Measurements from ENCODE around the gene OR8D1. TPM values are rescaled to one million over a fixed set of nuclear protein-coding genes. Genes with fewer than 3 reads are reported as not detected.
"Not testable (repeated sequence)": the region's sequence is repeated elsewhere in the genome, so short reads cannot be mapped to it uniquely, and the experiment has no call there.

Gene OR8D1
- total RNA-seq, 4 donors from 2014 or later = not detected

DNA sequence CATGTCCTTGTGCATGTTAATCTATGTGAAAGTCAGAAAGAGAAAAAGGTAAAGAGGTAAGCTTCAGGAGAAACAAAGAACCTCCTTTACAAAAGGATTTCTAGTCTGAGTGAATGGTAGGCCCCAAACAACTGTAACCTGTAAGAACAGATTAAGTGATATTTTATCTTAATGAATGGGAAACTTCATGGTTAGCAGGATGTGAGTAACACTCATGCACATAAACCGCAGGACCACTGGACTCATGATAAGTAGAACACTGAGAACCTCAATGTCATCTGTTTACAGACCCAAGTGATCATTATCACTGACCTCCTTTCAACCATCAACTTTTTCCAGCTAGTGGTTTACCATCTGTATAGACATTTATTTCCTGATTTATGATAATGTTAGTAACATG, 37.7 kb downstream of the OR8D1 start:
- DNase-seq = no peak
- no peak overlapping the region for H3K27ac ChIP-seq
- intact Hi-C loops (cut with DNase I) = no loop called here
- no peaks in the 10 kb centered on the region for H3K9me3 ChIP-seq
- 50% methylated on average over 1 of the region's 1 CpG for WGBS, 2 donors
- no peaks in the 10 kb centered on the region for H3K4me1 ChIP-seq
- no peaks in the 10 kb centered on the region for H3K27me3 ChIP-seq
- no peaks in the 10 kb centered on the region for H3K36me3 ChIP-seq
- TF ChIP-seq POLR2A (IDR thresholded peaks at IDR 0.05) = no peak
- TF ChIP-seq, protein P1, sequence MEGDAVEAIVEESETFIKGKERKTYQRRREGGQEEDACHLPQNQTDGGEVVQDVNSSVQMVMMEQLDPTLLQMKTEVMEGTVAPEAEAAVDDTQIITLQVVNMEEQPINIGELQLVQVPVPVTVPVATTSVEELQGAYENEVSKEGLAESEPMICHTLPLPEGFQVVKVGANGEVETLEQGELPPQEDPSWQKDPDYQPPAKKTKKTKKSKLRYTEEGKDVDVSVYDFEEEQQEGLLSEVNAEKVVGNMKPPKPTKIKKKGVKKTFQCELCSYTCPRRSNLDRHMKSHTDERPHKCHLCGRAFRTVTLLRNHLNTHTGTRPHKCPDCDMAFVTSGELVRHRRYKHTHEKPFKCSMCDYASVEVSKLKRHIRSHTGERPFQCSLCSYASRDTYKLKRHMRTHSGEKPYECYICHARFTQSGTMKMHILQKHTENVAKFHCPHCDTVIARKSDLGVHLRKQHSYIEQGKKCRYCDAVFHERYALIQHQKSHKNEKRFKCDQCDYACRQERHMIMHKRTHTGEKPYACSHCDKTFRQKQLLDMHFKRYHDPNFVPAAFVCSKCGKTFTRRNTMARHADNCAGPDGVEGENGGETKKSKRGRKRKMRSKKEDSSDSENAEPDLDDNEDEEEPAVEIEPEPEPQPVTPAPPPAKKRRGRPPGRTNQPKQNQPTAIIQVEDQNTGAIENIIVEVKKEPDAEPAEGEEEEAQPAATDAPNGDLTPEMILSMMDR (IDR thresholded peaks at IDR 0.05) = no peak
- no peak overlapping the region for H3K4me3 ChIP-seq

DNA sequence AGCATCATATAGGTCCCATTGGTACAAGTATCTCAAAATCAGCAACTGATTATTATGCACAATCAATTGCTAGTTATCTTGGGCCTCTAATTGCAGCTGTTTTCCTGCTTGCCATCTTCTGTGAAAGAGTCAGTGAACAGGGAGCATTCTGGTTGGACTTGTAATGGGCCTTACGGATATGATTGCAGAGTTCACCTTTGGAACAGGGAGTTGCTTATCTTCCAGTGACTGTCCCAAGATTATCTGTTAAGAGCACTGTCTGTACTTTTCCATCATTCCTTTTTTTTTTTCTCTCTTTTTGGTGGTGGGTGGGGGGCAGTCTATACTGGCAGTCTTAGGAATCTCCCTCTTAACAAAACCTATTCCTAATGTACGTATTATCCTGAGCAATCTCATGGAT, 39.7 kb downstream of the OR8D1 start:
- Histone ChIP-seq H3K9me3 (no peaks in the 10 kb centered on the region), H3K4me3 (no peak overlapping the region), H3K36me3 (no peaks in the 10 kb centered on the region), H3K4me1 (no peaks in the 10 kb centered on the region), H3K27ac (no peak overlapping the region), H3K27me3 (no peaks in the 10 kb centered on the region)
- 78 to 80% methylated on average over 2 of the region's 2 CpGs for WGBS, 2 donors
- TF ChIP-seq, protein P1 (IDR thresholded peaks at IDR 0.05) = no peak
- TF ChIP-seq POLR2A (IDR thresholded peaks at IDR 0.05) = no peak
- intact Hi-C loops (cut with DNase I) = no loop called here
- no peak for DNase-seq

DNA sequence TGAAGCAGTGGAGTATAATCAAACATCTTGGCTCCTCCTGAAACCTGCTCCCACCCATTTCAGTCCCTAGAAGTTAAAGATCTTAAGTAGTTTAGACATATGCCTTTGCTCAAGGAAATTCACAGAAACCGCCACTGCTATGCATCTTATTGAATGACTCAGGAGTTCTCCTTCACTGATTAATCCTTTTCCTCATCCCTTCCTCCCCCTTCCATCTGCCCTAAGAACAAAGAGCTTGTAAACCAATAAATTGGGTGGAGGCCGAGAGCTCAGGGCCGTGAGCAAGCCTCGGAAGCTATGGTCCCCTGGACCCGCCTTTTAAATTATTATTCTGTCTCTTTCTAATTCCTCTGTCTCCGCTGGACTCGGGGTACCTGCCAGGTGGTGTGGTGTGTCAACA, 42.9 kb downstream of the OR8D1 start:
- H3K4me1 ChIP-seq; H3K36me3 ChIP-seq; H3K4me3 ChIP-seq; H3K27me3 ChIP-seq; DNase-seq; H3K9me3 ChIP-seq; H3K27ac ChIP-seq; intact Hi-C loops (cut with DNase I): not testable (repeated sequence)
- WGBS, 2 donors = 54 to 67% methylated on average over 7 of the region's 7 CpGs

DNA sequence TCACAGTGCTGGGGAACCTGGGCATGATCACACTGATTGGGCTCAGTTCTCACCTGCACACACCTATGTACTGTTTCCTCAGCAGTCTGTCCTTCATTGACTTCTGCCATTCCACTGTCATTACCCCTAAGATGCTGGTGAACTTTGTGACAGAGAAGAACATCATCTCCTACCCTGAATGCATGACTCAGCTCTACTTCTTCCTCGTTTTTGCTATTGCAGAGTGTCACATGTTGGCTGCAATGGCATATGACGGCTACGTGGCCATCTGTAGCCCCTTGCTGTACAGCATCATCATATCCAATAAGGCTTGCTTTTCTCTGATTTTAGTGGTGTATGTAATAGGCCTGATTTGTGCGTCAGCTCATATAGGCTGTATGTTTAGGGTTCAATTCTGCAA, 48.7 kb downstream of the OR8D1 start:
- H3K36me3 ChIP-seq; H3K4me3 ChIP-seq; DNase-seq; H3K27ac ChIP-seq; H3K4me1 ChIP-seq; H3K27me3 ChIP-seq; intact Hi-C loops (cut with DNase I); H3K9me3 ChIP-seq: not testable (repeated sequence)
- 59 to 63% methylated on average over 4 of the region's 4 CpGs for WGBS, 2 donors

DNA sequence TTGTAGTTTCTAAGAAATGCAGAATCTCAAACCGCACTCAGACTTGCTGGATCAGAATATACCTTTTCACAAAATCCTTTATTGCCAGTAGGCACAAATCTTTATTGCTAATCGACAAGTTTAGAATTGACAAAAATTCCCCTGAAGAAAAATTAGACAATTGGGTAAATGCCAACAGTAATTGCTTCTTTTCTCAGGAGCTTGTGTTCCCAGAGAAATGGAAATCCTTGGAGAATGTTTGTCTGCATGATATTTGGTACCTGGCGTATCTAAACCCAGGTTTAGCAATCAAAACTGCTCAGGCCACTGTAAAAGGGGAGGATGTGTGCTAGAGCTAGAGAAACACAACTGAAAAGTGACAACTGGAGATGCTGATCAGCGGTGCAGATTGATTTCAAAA, 57.7 kb downstream of the OR8D1 start, which contains the start of gene OR8G5:
Gene OR8G5, plus strand, starts transcription at position 301 of the 400 bp plus-strand sequence. CDS start 8,556 bp downstream, outside the sequence.
- no peaks in the 10 kb centered on the region for H3K9me3 ChIP-seq
- no peaks in the 10 kb centered on the region for H3K4me1 ChIP-seq
- WGBS, 2 donors = 46 to 64% methylated on average over 4 of the region's 4 CpGs
- intact Hi-C loops (cut with DNase I) = no loop called here
- H3K27ac ChIP-seq = no peak within 1 kb of the TSS
- H3K36me3 ChIP-seq = no peaks in the 10 kb centered on the region
- no peak within 1 kb of the TSS for H3K4me3 ChIP-seq
- H3K27me3 ChIP-seq = no peaks in the 10 kb centered on the region
- TF ChIP-seq POLR2A (IDR thresholded peaks at IDR 0.05) = no peak
- TF ChIP-seq, protein P1 (IDR thresholded peaks at IDR 0.05) = no peak
- no peak for DNase-seq

Other genes starting within 250 kb of the OR8D1 start
- gene VWA5A, start 198.5 kb downstream of the OR8D1 start, total RNA-seq = 10 to 100 TPM in 2 of 4 donors, 1 to 10 TPM in 2; 2.7 to 19.8 (median 12.1) TPM
- not detected for gene OR10D3, start 130.6 kb downstream of the OR8D1 start, total RNA-seq
- not detected for gene OR8G1, start 72.9 kb downstream of the OR8D1 start, total RNA-seq
- not detected for gene OR8G5, start 57.6 kb downstream of the OR8D1 start, total RNA-seq
- not detected for gene OR8D2, start 6.2 kb upstream of the OR8D1 start, total RNA-seq
- gene OR8B2, start 70.5 kb upstream of the OR8D1 start, total RNA-seq = not detected
- gene OR8B3, start 85.1 kb upstream of the OR8D1 start, total RNA-seq = not detected
- gene OR8B4, start 110.9 kb upstream of the OR8D1 start, total RNA-seq = not detected
- not detected for gene OR8B8, start 131.7 kb upstream of the OR8D1 start, total RNA-seq
- gene OR8B12, start 229.7 kb upstream of the OR8D1 start, total RNA-seq = not detected